Glutamatergic neuron (in vitro differentiated cells): ENCODE measurements around the gene KCNK13. TPM values are rescaled to one million over a fixed set of nuclear protein-coding genes. Genes with fewer than 3 reads are reported as not detected.
"Not testable (repeated sequence)": the region's sequence is repeated elsewhere in the genome, so short reads cannot be mapped to it uniquely, and the experiment has no call there.

Experiments used
- DNase-seq: peaks from one replicate; pipeline ENCODE4 v3.0.0; 2022
- H3K27ac Mint-ChIP-seq: one replicate; pipeline ENCODE4 v1.8.0; 2020; ENCODE audit warnings: mild to moderate bottlenecking, mixed read lengths, inconsistent platforms; ENCODE audit not compliant: unreplicated experiment
- H3K27me3 Mint-ChIP-seq: one replicate; pipeline ENCODE4 v1.8.0; 2020; ENCODE audit warnings: mild to moderate bottlenecking, moderate library complexity, mixed read lengths, inconsistent platforms; ENCODE audit not compliant: unreplicated experiment
- H3K36me3 Mint-ChIP-seq: one replicate; pipeline ENCODE4 v1.8.0; 2020; ENCODE audit warnings: mild to moderate bottlenecking, mixed read lengths, inconsistent platforms; ENCODE audit not compliant: unreplicated experiment
- H3K4me1 Mint-ChIP-seq: one replicate; pipeline ENCODE4 v1.8.0; 2020; ENCODE audit warnings: mild to moderate bottlenecking, low read depth, mixed read lengths, inconsistent platforms; ENCODE audit not compliant: unreplicated experiment
- H3K4me3 Mint-ChIP-seq: one replicate; pipeline ENCODE4 v1.8.0; 2020; ENCODE audit warnings: mild to moderate bottlenecking, mixed read lengths, inconsistent platforms; ENCODE audit not compliant: unreplicated experiment
- H3K9me3 Mint-ChIP-seq: one replicate; pipeline ENCODE4 v1.8.0; 2020; ENCODE audit warnings: mild to moderate bottlenecking, moderate library complexity, mixed read lengths, inconsistent platforms; ENCODE audit not compliant: unreplicated experiment
- total RNA-seq: library from RNA; stranded (reverse); fragmentation: NEBNext Ultra II Directional; extraction: Animal tissue kit (Norgen Biotek cat#: 25700); gene quantifications from one replicate; pipeline ENCODE4 v1.2.1, GENCODE V29; 2021; ENCODE audit not compliant: unreplicated experiment
- TF ChIP-seq, protein P1 (sequence below): fragments of 200-600 bp; sonication (generic); IDR thresholded peaks from one replicate; pipeline ENCODE4 v1.5.0; 2021; ENCODE audit not compliant: partially characterized antibody, unreplicated experiment

KCNK13 gene
- total RNA-seq, 1 donor from 2014 or later = not detected

DNA sequence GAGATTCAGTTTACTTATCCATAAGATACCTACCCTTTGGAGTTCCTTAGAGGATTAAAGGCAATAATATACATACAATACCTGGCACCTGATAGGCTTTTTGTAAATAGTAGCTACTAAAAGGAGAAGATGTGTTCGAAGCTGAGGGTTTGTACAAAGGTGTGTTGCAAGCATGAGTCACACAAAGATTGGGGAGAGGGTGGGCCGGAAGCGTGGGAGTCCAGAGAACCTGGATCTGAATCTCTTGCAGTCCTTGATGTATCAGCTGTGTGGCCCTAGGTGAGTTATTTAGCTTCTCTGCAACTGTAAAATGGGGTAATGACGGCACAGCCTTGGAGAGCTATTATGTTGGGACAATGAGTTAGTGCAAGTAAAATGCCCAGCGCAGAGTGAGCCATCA is 132.9 kb downstream of the KCNK13 start:
- TF ChIP-seq, protein P1, sequence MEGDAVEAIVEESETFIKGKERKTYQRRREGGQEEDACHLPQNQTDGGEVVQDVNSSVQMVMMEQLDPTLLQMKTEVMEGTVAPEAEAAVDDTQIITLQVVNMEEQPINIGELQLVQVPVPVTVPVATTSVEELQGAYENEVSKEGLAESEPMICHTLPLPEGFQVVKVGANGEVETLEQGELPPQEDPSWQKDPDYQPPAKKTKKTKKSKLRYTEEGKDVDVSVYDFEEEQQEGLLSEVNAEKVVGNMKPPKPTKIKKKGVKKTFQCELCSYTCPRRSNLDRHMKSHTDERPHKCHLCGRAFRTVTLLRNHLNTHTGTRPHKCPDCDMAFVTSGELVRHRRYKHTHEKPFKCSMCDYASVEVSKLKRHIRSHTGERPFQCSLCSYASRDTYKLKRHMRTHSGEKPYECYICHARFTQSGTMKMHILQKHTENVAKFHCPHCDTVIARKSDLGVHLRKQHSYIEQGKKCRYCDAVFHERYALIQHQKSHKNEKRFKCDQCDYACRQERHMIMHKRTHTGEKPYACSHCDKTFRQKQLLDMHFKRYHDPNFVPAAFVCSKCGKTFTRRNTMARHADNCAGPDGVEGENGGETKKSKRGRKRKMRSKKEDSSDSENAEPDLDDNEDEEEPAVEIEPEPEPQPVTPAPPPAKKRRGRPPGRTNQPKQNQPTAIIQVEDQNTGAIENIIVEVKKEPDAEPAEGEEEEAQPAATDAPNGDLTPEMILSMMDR = no peak
- no peak overlapping the region for H3K4me3 Mint-ChIP-seq
- no peak overlapping the region for H3K27ac Mint-ChIP-seq
- H3K4me1 Mint-ChIP-seq = no peaks in the 10 kb centered on the region
- peaks cover 6% of the 10 kb centered on the region for H3K36me3 Mint-ChIP-seq
- DNase-seq = no peak
- no peaks in the 10 kb centered on the region for H3K9me3 Mint-ChIP-seq
- no peaks in the 10 kb centered on the region for H3K27me3 Mint-ChIP-seq

DNA sequence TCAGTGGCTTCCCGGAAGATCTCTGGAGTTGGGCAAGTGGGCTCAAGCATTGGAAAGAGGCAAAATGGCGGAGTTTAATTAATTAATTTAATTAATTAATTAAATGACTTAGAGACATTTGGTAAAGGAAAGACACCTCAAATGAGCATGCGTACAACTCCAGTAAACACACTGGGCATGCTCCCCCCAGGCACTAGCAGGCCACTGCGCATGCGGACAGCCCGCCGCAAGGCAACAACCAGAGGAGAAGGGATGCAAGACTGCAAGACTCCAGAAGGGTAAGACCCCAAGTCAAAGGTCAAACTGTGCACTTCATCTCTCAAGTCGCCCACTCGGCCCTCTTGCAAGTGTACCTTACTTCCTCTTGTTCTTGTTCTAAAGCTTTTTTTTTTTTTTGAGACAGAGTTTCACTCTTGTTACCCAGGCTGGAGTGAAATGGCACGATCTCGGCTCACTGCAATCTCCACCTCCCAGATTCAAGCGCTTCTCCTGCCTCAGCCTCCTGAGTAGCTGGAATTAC is 136.8 kb downstream of the KCNK13 start:
- H3K9me3 Mint-ChIP-seq = peaks cover 3% of the 10 kb centered on the region
- no peaks in the 10 kb centered on the region for H3K36me3 Mint-ChIP-seq
- no peaks in the 10 kb centered on the region for H3K27me3 Mint-ChIP-seq
- H3K4me3 Mint-ChIP-seq = no peak overlapping the region
- no peak for DNase-seq
- H3K4me1 Mint-ChIP-seq = no peaks in the 10 kb centered on the region
- no peak overlapping the region for H3K27ac Mint-ChIP-seq
- TF ChIP-seq, protein P1 = no peak

DNA sequence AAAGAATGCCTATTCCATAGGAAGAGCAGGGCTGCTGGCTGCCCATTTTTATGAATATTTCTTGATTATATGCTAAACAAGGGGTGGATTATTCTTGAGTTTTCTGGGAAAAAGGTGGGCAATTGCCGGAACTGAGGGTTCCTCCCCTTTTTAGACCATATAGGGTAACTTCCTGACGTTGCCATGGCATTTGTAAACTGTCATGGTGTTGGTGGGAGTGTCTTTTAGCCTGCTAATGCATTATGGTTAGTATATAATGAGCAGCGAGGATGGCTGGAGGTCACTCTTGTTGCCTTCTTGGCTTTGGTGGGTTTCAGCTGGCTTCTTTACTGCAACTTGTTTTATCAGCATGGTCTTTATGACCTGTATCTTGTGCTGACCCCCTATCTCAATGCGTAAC is 138.8 kb downstream of the KCNK13 start:
- H3K9me3 Mint-ChIP-seq, DNase-seq, H3K27me3 Mint-ChIP-seq, H3K4me3 Mint-ChIP-seq, H3K4me1 Mint-ChIP-seq, H3K27ac Mint-ChIP-seq, H3K36me3 Mint-ChIP-seq: not testable (repeated sequence)

DNA sequence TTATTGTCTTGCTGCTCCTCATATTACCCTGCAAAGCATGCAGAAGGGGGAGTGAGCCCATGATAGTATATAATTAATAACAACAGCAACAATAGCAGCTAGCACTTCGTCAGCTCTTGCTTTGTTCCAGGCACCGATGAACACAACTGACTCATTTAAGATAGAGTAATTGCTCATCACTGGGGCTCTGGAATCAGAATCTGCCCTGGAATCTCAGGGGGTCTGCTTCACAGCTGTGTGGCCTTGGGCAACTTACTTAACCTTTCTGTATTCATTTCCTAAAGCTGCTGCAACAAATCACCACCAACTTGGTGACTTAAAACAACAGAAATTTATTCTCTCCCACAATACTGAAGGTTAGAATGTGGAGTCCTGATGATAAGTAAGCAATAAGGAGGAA is 139.6 kb downstream of the KCNK13 start:
- TF ChIP-seq, protein P1 = no peak
- Mint-ChIP-seq H3K36me3 (no peaks in the 10 kb centered on the region), H3K27ac (no peak overlapping the region), H3K4me1 (no peaks in the 10 kb centered on the region), H3K9me3 (peaks cover 3% of the 10 kb centered on the region), H3K27me3 (peaks cover 5% of the 10 kb centered on the region), H3K4me3 (no peak overlapping the region)
- no peak for DNase-seq

DNA sequence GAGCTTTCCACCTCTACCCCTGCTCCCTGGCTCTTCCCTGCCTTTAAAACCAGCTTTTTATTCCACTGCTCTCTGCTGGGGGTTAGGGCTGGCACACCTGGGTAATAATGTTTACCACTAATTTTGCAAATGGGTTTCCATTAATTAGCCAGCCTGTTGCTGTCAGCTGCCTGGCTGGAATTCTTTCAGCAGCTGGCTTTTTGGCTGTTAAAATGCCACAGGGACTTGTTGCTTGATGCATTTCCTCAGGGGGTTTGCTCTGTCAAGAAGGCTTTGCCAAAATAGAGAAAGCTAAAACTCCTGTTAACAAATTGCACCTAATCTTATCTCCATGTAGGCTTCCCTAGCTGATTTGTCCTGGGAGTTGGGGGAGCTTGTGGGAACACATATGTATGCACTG is 142.7 kb downstream of the KCNK13 start:
- no peaks in the 10 kb centered on the region for H3K36me3 Mint-ChIP-seq
- H3K27me3 Mint-ChIP-seq = peaks cover 6% of the 10 kb centered on the region
- H3K27ac Mint-ChIP-seq = no peak overlapping the region
- no peak overlapping the region for H3K4me3 Mint-ChIP-seq
- TF ChIP-seq, protein P1 = no peak
- peaks cover 3% of the 10 kb centered on the region for H3K9me3 Mint-ChIP-seq
- H3K4me1 Mint-ChIP-seq = no peaks in the 10 kb centered on the region
- no peak for DNase-seq
